T-helper 1 cell treated with Interleukin-12 subunit alpha and Interleukin-12 subunit beta and Interleukin-4 antibody, amounts not matched to agents 30 μg/mL and 1 μg/mL, for 36 hours (primary cell): ENCODE measurements around the gene REG4.

ENCODE experiments used
- H3K27ac Mint-ChIP-seq: one replicate; pipeline ENCODE4 v1.8.0; 2021; ENCODE audit warnings: mild to moderate bottlenecking, mixed read lengths
- H3K27me3 Mint-ChIP-seq: one replicate; pipeline ENCODE4 v1.8.0; 2021; ENCODE audit warnings: low read depth, mixed read lengths
- H3K36me3 Mint-ChIP-seq: one replicate; pipeline ENCODE4 v1.8.0; 2021; ENCODE audit warnings: low read depth, mixed read lengths
- H3K4me1 Mint-ChIP-seq: one replicate; pipeline ENCODE4 v1.8.0; 2021; ENCODE audit warnings: low read depth, mixed read lengths
- H3K4me3 Mint-ChIP-seq: one replicate; pipeline ENCODE4 v1.8.0; 2021; ENCODE audit warnings: mild to moderate bottlenecking, moderate library complexity, mixed read lengths
- H3K9me3 Mint-ChIP-seq: one replicate; pipeline ENCODE4 v1.8.0; 2021; ENCODE audit warnings: mixed read lengths

The REG4 gene

DNA sequence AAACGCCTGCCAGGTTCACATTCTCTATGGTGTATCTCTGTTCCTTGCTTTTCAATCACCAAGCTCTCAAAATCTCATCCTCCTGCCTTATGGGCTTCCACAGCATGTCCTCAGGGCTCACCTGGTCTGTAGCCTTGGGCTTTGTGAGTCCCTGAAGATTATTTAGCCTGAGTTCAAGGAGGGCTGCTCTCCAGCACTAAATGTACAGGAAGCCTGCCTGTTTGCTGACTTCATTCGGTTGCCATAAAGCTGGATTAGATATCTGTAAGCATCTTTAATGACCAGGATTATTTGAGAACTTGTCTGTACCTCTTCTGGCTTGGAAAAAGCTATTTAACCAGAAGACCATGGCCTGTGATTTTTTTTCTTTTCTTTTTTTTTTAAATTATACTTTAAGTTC lies 6.9 kb upstream of the REG4 start:
- no peak overlapping the region for H3K4me3 Mint-ChIP-seq
- peaks cover 49% of the 10 kb centered on the region for H3K27me3 Mint-ChIP-seq
- H3K36me3 Mint-ChIP-seq = no peaks in the 10 kb centered on the region
- no peaks in the 10 kb centered on the region for H3K4me1 Mint-ChIP-seq
- H3K27ac Mint-ChIP-seq = no peak overlapping the region
- no peaks in the 10 kb centered on the region for H3K9me3 Mint-ChIP-seq

DNA sequence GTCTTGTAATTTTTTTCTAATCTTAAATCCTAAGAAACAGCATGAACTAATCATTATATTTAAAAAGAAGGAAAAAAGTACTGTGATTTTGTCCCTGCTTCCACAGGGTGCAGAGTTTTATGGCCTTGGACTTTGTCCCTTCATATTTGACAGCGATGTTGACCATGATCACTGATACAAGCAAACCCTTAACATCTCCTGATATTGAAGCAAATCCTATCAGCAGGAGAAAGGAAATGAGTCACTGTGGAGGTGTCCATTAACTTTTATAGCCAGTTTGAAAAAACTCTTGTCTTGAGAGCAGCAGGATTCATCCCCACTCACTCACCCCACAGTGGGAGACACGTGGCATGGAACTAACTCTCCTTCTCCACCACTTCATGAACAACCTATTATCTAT lies 5.1 kb upstream of the REG4 start:
- Mint-ChIP-seq H3K36me3 (no peaks in the 10 kb centered on the region), H3K9me3 (no peaks in the 10 kb centered on the region), H3K27me3 (peaks cover 56% of the 10 kb centered on the region), H3K4me3 (no peak overlapping the region), H3K27ac (no peak overlapping the region), H3K4me1 (no peaks in the 10 kb centered on the region)

DNA sequence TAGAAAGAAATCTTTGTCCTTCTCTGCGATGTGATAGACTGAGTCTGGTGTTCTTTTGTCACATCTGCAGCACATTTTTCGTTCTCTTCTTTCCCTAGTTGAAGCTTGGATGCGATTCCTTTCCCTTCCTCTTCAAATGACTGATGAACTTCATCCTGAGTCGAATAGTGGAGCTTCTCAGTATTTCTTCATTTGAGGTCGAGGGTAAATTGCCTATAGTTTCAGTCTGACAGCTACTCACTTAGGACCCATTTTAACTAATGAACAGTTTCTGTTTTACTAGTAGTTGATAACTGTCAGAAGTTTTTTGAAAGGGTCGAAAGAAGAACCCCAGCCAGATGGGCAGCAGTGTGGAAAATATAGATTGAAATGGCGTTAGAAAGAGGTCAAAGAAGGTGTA lies 4.7 kb upstream of the REG4 start:
- no peaks in the 10 kb centered on the region for H3K9me3 Mint-ChIP-seq
- no peaks in the 10 kb centered on the region for H3K4me1 Mint-ChIP-seq
- peaks cover 51% of the 10 kb centered on the region for H3K27me3 Mint-ChIP-seq
- no peak overlapping the region for H3K27ac Mint-ChIP-seq
- no peak overlapping the region for H3K4me3 Mint-ChIP-seq
- H3K36me3 Mint-ChIP-seq = no peaks in the 10 kb centered on the region

DNA sequence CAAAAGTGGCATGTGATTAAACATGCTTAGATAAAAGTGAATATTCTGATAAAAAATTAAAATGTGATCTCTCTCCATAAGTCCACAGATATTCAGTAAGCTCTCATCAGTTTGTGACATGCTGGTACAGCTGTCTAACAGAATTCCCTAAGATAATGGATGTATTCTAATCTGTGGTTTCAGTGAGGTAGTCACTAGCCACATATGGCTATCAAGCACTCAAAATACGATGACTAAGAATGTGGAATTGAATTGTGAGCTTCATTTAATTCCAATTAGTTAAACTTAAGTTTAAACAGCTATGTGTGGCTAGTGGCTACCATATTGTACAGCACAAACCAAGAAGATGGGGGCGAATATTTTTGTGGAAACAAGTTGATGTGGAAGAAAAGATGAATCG lies 4.1 kb upstream of the REG4 start:
- Mint-ChIP-seq H3K27me3 (peaks cover 51% of the 10 kb centered on the region), H3K4me1 (no peaks in the 10 kb centered on the region), H3K36me3 (no peaks in the 10 kb centered on the region), H3K27ac (no peak overlapping the region), H3K4me3 (no peak overlapping the region), H3K9me3 (no peaks in the 10 kb centered on the region)

DNA sequence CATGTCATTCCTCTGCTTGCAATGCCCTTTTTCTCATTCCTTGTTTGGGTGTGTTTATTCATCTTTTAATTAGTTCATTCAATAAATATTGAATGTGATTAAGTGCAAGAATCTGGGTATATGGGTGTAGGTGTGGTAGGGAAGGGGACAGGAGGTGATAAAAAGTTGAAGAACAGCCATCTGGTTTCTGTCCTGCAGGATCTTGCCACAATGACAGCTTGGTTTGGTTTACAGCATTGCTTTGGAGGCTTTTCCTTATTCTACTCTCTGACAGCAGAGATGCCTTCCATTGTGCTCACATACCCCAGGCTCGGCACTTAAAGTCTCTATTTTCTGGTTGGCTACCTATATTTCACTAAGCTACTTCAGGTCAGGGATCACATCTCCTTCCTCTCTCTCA lies 3.0 kb upstream of the REG4 start:
- Mint-ChIP-seq H3K27ac (no peak overlapping the region), H3K4me1 (peaks cover 1% of the 10 kb centered on the region), H3K9me3 (no peaks in the 10 kb centered on the region), H3K4me3 (no peak overlapping the region), H3K36me3 (no peaks in the 10 kb centered on the region), H3K27me3 (peaks cover 40% of the 10 kb centered on the region)

DNA sequence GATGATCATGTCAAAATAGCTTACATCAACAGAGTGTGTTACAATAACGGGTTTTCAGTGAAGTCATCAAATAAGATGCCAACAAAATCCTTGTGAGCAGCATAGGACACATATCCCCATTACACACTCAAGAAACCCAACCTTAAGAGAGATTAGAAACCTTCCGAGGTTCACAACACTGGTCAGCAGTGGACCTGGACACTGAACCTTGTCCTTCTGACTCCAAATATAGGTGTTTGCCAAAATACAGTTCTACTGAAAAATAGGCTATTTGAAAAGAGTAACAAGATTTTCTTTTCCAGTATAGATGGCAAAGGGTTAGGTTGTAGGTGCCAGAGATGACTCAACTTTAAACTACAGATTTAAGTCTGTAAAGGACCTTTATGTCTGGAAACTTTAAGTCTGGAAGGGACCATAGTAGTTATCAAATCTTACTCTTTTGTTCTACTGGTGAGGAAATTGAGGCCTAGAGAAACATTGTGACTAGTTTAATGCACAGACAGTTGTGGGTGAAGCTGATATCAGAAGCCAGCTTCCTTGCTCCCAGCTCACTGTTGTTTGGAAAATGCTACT lies 811 bp upstream of the REG4 start:
- Mint-ChIP-seq H3K27me3 (peaks cover 55% of the 10 kb centered on the region), H3K4me3 (no peak overlapping the region), H3K4me1 (peaks cover 5% of the 10 kb centered on the region), H3K36me3 (no peaks in the 10 kb centered on the region), H3K9me3 (no peaks in the 10 kb centered on the region), H3K27ac (no peak overlapping the region)

DNA sequence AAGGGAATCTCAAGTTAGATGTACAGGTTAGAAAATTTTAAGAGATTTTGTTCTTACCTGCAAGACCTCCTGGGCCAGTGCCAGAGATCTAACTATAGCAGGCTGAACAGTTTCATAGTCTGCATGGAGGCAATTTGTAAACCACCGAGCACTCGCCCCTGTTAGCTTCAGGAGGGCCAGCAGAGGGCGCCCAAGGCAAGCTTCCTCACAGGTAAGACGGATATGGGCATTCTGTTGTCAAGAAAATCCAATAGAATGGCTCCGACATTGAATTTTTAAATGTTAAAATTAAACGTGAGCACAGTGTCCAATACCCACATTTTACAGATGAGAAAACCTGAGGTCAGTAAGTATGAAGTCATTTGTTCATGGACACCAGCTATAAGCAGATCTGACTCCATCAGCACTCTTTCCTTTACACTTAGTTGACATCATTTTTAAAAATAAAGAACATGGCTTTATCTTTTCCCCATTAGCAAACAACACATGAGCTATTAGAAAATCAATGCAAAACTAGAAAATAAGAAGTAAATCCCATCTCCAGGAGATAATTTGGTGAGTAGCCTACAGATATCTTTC lies 2.2 kb downstream of the REG4 start:
- Mint-ChIP-seq H3K9me3 (no peaks in the 10 kb centered on the region), H3K27ac (no peak overlapping the region), H3K27me3 (peaks cover 60% of the 10 kb centered on the region), H3K36me3 (no peaks in the 10 kb centered on the region), H3K4me1 (peaks cover 5% of the 10 kb centered on the region), H3K4me3 (no peak overlapping the region)

DNA sequence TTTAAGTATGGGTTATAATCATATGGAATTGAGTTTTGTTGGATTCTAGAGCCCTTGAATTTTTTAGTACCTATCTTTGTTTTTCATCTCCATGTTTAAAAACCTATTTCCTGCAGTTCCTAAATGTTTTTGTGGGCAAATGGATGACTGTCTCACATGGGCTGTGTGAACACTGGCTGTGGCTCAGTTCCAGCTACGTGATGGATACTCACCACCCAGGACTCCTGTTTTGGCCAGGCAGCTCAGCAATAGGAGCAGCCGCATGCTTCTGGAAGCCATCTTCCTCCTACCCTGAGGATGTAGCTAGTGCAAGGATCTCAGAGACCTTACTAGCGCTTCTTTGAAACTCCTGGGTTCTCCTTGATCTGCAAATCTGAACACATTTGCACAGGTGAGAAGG lies 2.8 kb downstream of the REG4 start:
- Mint-ChIP-seq H3K9me3 (no peaks in the 10 kb centered on the region), H3K36me3 (no peaks in the 10 kb centered on the region), H3K4me3 (no peak overlapping the region), H3K4me1 (peaks cover 5% of the 10 kb centered on the region), H3K27ac (no peak overlapping the region), H3K27me3 (peaks cover 62% of the 10 kb centered on the region)

DNA sequence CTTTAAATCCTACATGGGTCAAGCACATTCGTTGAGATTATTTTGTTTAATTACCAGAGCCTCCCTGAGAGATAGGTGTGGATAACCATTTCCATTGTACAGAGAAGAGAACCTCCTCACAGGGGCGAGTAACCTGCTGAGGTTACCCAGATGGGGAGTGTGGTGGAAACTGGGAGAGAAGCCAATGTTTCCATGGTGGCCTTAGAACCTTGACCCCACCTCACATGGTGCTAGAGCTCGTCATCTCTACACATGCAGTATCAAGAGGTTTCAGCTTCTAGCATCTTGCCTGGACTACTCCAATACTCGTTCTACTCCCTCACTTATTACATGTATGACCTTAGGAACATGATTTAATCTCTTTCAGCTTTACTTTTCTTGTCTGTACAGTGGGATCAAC lies 4.8 kb downstream of the REG4 start:
- Mint-ChIP-seq H3K4me1 (peaks cover 5% of the 10 kb centered on the region), H3K27ac (no peak overlapping the region), H3K27me3 (peaks cover 53% of the 10 kb centered on the region), H3K4me3 (no peak overlapping the region), H3K9me3 (no peaks in the 10 kb centered on the region), H3K36me3 (no peaks in the 10 kb centered on the region)

DNA sequence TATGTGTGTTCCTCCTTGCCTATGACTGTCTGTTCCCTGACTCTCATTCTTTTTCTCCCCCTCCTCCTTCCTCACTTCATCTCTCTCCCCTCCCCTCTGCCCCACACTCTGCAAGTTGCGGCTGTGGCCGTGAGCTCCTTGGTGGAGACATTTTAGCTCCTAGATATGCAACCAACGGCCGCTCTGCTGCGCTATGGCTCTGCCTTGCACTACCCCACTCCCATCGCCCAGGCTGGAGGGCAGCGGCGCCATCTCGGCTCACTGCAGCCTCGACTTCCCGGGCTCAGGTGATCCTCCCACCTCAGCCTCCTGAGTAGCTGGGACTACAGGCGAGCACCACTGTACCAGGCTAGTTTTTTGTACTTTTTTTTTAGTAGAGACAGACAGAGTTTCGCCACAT lies 5.5 kb downstream of the REG4 start:
- H3K9me3 Mint-ChIP-seq = no peaks in the 10 kb centered on the region
- no peak overlapping the region for H3K4me3 Mint-ChIP-seq
- no peak overlapping the region for H3K27ac Mint-ChIP-seq
- H3K27me3 Mint-ChIP-seq = peaks cover 53% of the 10 kb centered on the region
- no peaks in the 10 kb centered on the region for H3K36me3 Mint-ChIP-seq
- peaks cover 5% of the 10 kb centered on the region for H3K4me1 Mint-ChIP-seq

DNA sequence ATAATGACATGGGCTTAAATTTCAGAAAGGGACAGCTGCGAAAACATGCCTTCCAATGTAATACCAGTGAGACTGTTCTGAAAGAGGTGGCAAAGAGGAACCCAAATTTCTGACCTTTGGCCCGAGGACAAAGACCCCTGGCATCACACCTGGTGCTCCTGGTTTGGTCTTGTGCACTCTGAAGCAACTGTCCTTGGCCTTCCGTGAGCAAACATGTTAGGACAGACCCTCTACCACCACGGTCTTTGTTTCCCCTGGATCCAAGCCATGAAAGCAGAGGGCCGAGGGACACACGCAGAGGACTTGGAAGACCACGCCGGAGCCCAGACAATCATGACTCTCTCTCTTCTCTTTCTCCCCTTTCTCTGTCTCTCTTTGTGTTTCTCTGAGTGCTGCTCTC lies 6.0 kb downstream of the REG4 start:
- Mint-ChIP-seq H3K27ac (no peak overlapping the region), H3K4me1 (peaks cover 5% of the 10 kb centered on the region), H3K4me3 (no peak overlapping the region), H3K9me3 (no peaks in the 10 kb centered on the region), H3K27me3 (peaks cover 53% of the 10 kb centered on the region), H3K36me3 (no peaks in the 10 kb centered on the region)

DNA sequence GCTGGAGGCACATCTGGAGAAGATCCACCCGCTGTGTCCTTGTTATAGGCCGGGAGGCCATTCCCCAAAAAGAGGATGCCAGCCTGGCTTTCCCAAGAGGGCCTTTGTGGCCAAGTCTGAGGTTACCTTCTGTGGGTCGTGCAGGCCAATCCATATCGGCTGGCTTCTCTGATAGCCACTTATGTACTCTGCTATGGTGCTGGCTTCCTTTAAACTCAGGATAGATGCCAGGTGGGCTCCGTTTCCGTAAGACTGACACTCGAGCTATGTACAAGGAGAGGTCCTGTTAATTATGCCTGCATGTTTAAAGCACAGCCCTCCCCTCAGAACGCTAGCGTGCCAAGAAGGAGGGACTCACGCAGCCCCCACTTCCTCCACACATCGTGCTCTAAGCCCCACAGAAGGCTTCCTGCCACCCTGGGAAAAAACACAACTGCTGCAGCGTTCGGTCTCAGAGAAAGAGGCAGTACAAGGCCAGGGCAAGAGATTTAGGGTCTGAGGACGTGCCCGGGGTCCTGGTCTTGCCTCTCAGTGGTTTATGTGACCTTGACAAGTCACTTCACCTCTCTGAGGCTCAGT lies 11.6 kb downstream of the REG4 start:
- Mint-ChIP-seq H3K27me3 (peaks cover 10% of the 10 kb centered on the region), H3K36me3 (no peaks in the 10 kb centered on the region), H3K4me3 (no peak overlapping the region), H3K27ac (no peak overlapping the region), H3K4me1 (peaks cover 3% of the 10 kb centered on the region), H3K9me3 (no peaks in the 10 kb centered on the region)

DNA sequence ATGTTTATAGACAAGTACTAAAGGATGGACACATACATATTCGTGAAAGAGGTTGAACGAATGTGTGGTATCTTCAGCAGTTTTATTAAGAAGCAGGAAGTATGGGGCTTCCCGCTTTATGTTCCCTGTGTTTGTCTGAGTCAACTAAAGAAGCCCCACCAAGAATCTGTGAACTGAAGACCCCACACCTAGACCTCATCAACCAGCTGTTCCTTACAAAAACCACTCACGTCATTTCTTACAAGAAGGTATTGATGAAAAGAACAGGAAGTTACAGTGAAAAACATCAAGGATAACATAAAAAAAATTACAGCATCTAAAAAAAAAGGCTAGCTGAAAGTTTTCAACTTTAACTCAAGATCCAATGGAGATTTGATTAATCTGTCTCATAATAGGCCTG lies 12.3 kb downstream of the REG4 start:
- Mint-ChIP-seq H3K27ac (peak overlapping the region; percentile 19), H3K36me3 (no peaks in the 10 kb centered on the region), H3K9me3 (no peaks in the 10 kb centered on the region), H3K4me1 (peaks cover 3% of the 10 kb centered on the region), H3K27me3 (peaks cover 5% of the 10 kb centered on the region), H3K4me3 (no peak overlapping the region)

DNA sequence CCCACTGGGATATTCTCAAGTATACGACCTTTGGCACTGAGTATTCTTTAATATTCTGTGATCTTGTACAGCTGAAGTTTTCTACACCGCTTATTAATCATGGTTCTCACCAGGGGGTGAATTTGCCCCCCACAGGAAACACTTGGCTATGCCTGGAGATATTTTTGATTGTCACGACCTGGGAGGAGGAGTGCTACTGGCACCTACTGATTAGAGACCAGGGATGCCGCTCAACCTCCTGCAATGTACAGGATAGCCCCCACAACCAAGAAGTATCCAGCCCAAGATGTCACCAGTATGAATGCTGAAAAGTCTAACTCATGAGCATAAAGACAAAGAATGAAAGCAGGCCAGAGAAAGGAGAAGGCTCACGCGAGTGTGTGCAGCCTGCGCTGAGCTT lies 13.7 kb downstream of the REG4 start:
- H3K9me3 Mint-ChIP-seq = no peaks in the 10 kb centered on the region
- peaks cover 3% of the 10 kb centered on the region for H3K4me1 Mint-ChIP-seq
- no peaks in the 10 kb centered on the region for H3K36me3 Mint-ChIP-seq
- no peaks in the 10 kb centered on the region for H3K27me3 Mint-ChIP-seq
- no peak overlapping the region for H3K27ac Mint-ChIP-seq
- no peak overlapping the region for H3K4me3 Mint-ChIP-seq

DNA sequence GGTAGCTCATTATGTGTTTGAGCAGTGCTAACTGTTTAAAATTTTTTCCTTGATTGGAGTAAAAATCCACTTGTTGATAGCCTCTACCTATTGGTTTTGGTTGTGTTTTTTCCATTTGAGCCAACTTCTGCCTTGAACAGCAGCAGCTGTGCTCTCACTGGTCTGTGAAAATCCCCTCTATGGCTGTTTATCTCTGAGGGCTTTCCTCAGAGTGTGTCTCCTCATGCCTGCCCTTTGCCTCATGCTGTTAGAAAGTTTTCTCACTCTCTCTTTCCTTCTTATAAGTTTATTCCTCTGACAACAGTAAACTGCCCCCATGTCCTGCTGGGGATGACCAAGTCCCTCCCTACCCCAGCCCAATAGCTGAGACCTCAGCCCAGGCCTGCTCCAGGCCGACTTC lies 14.1 kb downstream of the REG4 start:
- Mint-ChIP-seq H3K36me3 (no peaks in the 10 kb centered on the region), H3K27ac (no peak overlapping the region), H3K9me3 (no peaks in the 10 kb centered on the region), H3K27me3 (no peaks in the 10 kb centered on the region), H3K4me3 (no peak overlapping the region), H3K4me1 (peaks cover 3% of the 10 kb centered on the region)
